Keratinocyte (primary cell): Measurements from ENCODE around the gene DCUN1D2.

ENCODE experiments used
- CTCF ChIP-seq, 3 experiments: IDR thresholded peaks in 1 of 3; conservative IDR thresholded peaks in 1 of 3; optimal IDR thresholded peaks in 1 of 3; 2 replicates in 2 of 3; 3 replicates in 1 of 3; pipeline versions ENCODE3 to v1.5.1; 2011; ENCODE audit warnings: low read length in 3 of 3, mild to moderate bottlenecking in 3 of 3, moderate library complexity in 2 of 3, control low read depth in 1 of 3, inconsistent platforms in 1 of 3; ENCODE audit not compliant: insufficient read depth in 2 of 3; ENCODE audit errors: extremely low read depth in 1 of 3
- EZH2 ChIP-seq: IDR thresholded peaks from one replicate; pipeline ENCODE4 v1.6.1; 2012; ENCODE audit warnings: inconsistent platforms, mild to moderate bottlenecking, low read length, moderate library complexity

DNA sequence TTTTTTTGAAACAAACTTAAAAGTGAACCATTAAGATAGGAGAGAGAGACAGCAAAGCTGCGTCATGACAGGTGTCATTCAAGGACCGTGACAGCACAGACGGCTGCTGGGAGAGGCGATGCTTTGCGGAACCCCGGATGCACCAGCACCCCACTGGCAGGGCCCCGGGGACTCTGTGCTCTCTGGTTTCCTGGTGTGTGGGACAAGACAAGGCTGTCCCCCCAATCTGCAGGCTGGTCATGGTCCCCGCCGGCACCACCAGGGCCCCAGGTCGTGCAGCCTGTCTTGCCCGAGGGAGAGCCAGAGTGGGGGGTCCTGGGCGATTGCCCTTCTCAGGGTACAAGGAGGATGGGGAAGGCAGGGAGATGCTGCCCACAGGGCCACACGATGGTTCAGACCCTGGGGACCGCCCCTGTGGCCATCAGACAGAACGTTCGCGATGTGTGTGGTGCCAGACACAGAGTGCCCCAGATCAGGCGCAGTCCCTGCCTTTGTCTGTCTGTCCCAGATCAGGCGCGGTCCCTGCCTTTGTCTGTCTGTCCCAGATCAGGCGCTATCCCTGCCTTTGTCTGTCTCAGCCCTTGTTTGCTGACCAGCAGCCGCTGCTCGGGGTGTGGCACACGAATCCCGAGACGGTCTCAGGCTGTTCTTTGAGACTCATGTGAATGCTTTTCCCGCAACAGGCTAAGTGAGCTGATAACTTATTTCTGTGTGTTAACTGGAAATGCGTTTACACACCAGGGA is 73.3 kb downstream of the DCUN1D2 start:
- TF ChIP-seq CTCF (optimal IDR thresholded peaks at IDR 0.05 in 1 of 3, IDR thresholded peaks at IDR 0.05 in 1 of 3, conservative IDR thresholded peaks at IDR 0.05 in 1 of 3; ENCODE audit: extremely low read depth in 1 of 3, insufficient read depth in 2 of 3, low read length in 3 of 3) (no peak), EZH2 (no peak)
